ENCODE data around the gene NT5E. TPM values are rescaled to one million over a fixed set of nuclear protein-coding genes. Genes with fewer than 3 reads are reported as not detected.

NT5E gene
- total and polyA plus RNA-seq, 2 donors: 3.6 to 3.7 TPM

GRCh38 chr6:85452441-85452881, 2.6 kb downstream of the NT5E start:
- Histone ChIP-seq H3K36me3 (ENCODE audit: control insufficient read depth in 2 of 2, insufficient read depth in 2 of 2, low read length in 1 of 2) (no peaks in the 10 kb centered on the region), H3K4me3 (ENCODE audit: low read length in 2 of 2) (no peak overlapping the region), H3K9me3 (ENCODE audit: control insufficient read depth in 2 of 2, insufficient read depth in 1 of 2, low read length in 1 of 2) (no peaks in the 10 kb centered on the region), H3K4me1 (ENCODE audit: control insufficient read depth in 2 of 2, insufficient read depth in 2 of 2, low read length in 2 of 2) (peaks cover 4 to 25% of the 10 kb centered on the region in 2 donors), H3K27me3 (ENCODE audit: control insufficient read depth in 2 of 2, insufficient read depth in 1 of 2, low read length in 1 of 2) (peaks cover 16 to 47% of the 10 kb centered on the region in 2 donors), H3K27ac (ENCODE audit: low read depth in 1 of 2, low read length in 1 of 2) (no peak overlapping the region)
- 83% methylated on average over 5 of the region's 5 CpGs for WGBS
- DNase-seq (ENCODE audit: low read depth in 6 of 9, low spot score in 9 of 9): no peak

- WGBS: over 99% methylated on average over 2 of the region's 2 CpGs
- Histone ChIP-seq H3K9me3 (ENCODE audit: control insufficient read depth in 2 of 2, insufficient read depth in 1 of 2, low read length in 1 of 2) (no peaks in the 10 kb centered on the region), H3K4me1 (ENCODE audit: control insufficient read depth in 2 of 2, insufficient read depth in 2 of 2, low read length in 2 of 2) (peaks cover 4 to 25% of the 10 kb centered on the region in 2 donors), H3K27ac (ENCODE audit: low read depth in 1 of 2, low read length in 1 of 2) (no peak overlapping the region), H3K36me3 (ENCODE audit: control insufficient read depth in 2 of 2, insufficient read depth in 2 of 2, low read length in 1 of 2) (no peaks in the 10 kb centered on the region), H3K27me3 (ENCODE audit: control insufficient read depth in 2 of 2, insufficient read depth in 1 of 2, low read length in 1 of 2) (peaks cover 16 to 43% of the 10 kb centered on the region in 2 donors), H3K4me3 (ENCODE audit: low read length in 2 of 2) (no peak overlapping the region)
- no peak for DNase-seq (ENCODE audit: low read depth in 6 of 9, low spot score in 9 of 9)
Observed at GRCh38 chr6:85453052-85453451, 3.2 kb downstream of the NT5E start.

GRCh38 chr6:85453490-85453889, 3.6 kb downstream of the NT5E start:
- H3K4me1 ChIP-seq (ENCODE audit: control insufficient read depth in 2 of 2, insufficient read depth in 2 of 2, low read length in 2 of 2): peaks cover 4 to 25% of the 10 kb centered on the region in 2 donors
- H3K27ac ChIP-seq (ENCODE audit: low read depth in 1 of 2, low read length in 1 of 2): no peak overlapping the region
- peak in 1 of 9 donors; percentile 36 for DNase-seq (ENCODE audit: low read depth in 6 of 9, low spot score in 9 of 9)
- H3K4me3 ChIP-seq (ENCODE audit: low read length in 2 of 2): no peak overlapping the region
- H3K36me3 ChIP-seq (ENCODE audit: control insufficient read depth in 2 of 2, insufficient read depth in 2 of 2, low read length in 1 of 2): no peaks in the 10 kb centered on the region
- H3K27me3 ChIP-seq (ENCODE audit: control insufficient read depth in 2 of 2, insufficient read depth in 1 of 2, low read length in 1 of 2): peaks cover 16 to 39% of the 10 kb centered on the region in 2 donors
- no peaks in the 10 kb centered on the region for H3K9me3 ChIP-seq (ENCODE audit: control insufficient read depth in 2 of 2, insufficient read depth in 1 of 2, low read length in 1 of 2)
- WGBS: 88% methylated on average over 2 of the region's 2 CpGs

- no peaks in the 10 kb centered on the region for H3K9me3 ChIP-seq (ENCODE audit: control insufficient read depth in 2 of 2, insufficient read depth in 1 of 2, low read length in 1 of 2)
- H3K4me3 ChIP-seq (ENCODE audit: low read length in 2 of 2): no peak overlapping the region
- WGBS: 61% methylated on average over 3 of the region's 3 CpGs
- peaks cover under 1 to 18% of the 10 kb centered on the region in 2 donors for H3K27me3 ChIP-seq (ENCODE audit: control insufficient read depth in 2 of 2, insufficient read depth in 1 of 2, low read length in 1 of 2)
- H3K36me3 ChIP-seq (ENCODE audit: control insufficient read depth in 2 of 2, insufficient read depth in 2 of 2, low read length in 1 of 2): no peaks in the 10 kb centered on the region
- no peak for DNase-seq (ENCODE audit: low read depth in 6 of 9, low spot score in 9 of 9)
- no peak overlapping the region for H3K27ac ChIP-seq (ENCODE audit: low read depth in 1 of 2, low read length in 1 of 2)
- peaks cover under 1 to 19% of the 10 kb centered on the region in 2 donors for H3K4me1 ChIP-seq (ENCODE audit: control insufficient read depth in 2 of 2, insufficient read depth in 2 of 2, low read length in 2 of 2)
Observed at GRCh38 chr6:85455471-85456026, 5.7 kb downstream of the NT5E start.

- Histone ChIP-seq H3K4me3 (ENCODE audit: low read length in 2 of 2) (no peak overlapping the region), H3K36me3 (ENCODE audit: control insufficient read depth in 2 of 2, insufficient read depth in 2 of 2, low read length in 1 of 2) (no peaks in the 10 kb centered on the region), H3K9me3 (ENCODE audit: control insufficient read depth in 2 of 2, insufficient read depth in 1 of 2, low read length in 1 of 2) (no peaks in the 10 kb centered on the region), H3K27ac (ENCODE audit: low read depth in 1 of 2, low read length in 1 of 2) (no peak overlapping the region), H3K27me3 (ENCODE audit: control insufficient read depth in 2 of 2, insufficient read depth in 1 of 2, low read length in 1 of 2) (peaks cover 0 to 6% of the 10 kb centered on the region in 2 donors), H3K4me1 (ENCODE audit: control insufficient read depth in 2 of 2, insufficient read depth in 2 of 2, low read length in 2 of 2) (peaks cover under 1 to 28% of the 10 kb centered on the region in 2 donors)
- WGBS: 95% methylated on average over 4 of the region's 4 CpGs
- no peak for DNase-seq (ENCODE audit: low read depth in 6 of 9, low spot score in 9 of 9)
Observed at GRCh38 chr6:85456782-85457181, 6.9 kb downstream of the NT5E start.

- Histone ChIP-seq H3K27me3 (ENCODE audit: control insufficient read depth in 2 of 2, insufficient read depth in 1 of 2, low read length in 1 of 2) (no peaks in the 10 kb centered on the region), H3K36me3 (ENCODE audit: control insufficient read depth in 2 of 2, insufficient read depth in 2 of 2, low read length in 1 of 2) (no peaks in the 10 kb centered on the region), H3K27ac (ENCODE audit: low read depth in 1 of 2, low read length in 1 of 2) (no peak overlapping the region), H3K4me1 (ENCODE audit: control insufficient read depth in 2 of 2, insufficient read depth in 2 of 2, low read length in 2 of 2) (peaks cover 2 to 30% of the 10 kb centered on the region in 2 donors), H3K4me3 (ENCODE audit: low read length in 2 of 2) (no peak overlapping the region), H3K9me3 (ENCODE audit: control insufficient read depth in 2 of 2, insufficient read depth in 1 of 2, low read length in 1 of 2) (no peaks in the 10 kb centered on the region)
- DNase-seq (ENCODE audit: low read depth in 6 of 9, low spot score in 9 of 9): no peak
- WGBS: 70% methylated on average over 2 of the region's 2 CpGs
Observed at GRCh38 chr6:85458184-85458583, 8.3 kb downstream of the NT5E start.

- no peak overlapping the region for H3K27ac ChIP-seq (ENCODE audit: low read depth in 1 of 2, low read length in 1 of 2)
- no peak overlapping the region for H3K4me3 ChIP-seq (ENCODE audit: low read length in 2 of 2)
- H3K9me3 ChIP-seq (ENCODE audit: control insufficient read depth in 2 of 2, insufficient read depth in 1 of 2, low read length in 1 of 2): no peaks in the 10 kb centered on the region
- WGBS: 94% methylated on average over 3 of the region's 3 CpGs
- H3K4me1 ChIP-seq (ENCODE audit: control insufficient read depth in 2 of 2, insufficient read depth in 2 of 2, low read length in 2 of 2): peaks cover 2 to 26% of the 10 kb centered on the region in 2 donors
- H3K36me3 ChIP-seq (ENCODE audit: control insufficient read depth in 2 of 2, insufficient read depth in 2 of 2, low read length in 1 of 2): no peaks in the 10 kb centered on the region
- H3K27me3 ChIP-seq (ENCODE audit: control insufficient read depth in 2 of 2, insufficient read depth in 1 of 2, low read length in 1 of 2): no peaks in the 10 kb centered on the region
- DNase-seq (ENCODE audit: low read depth in 6 of 9, low spot score in 9 of 9): no peak
Observed at GRCh38 chr6:85458782-85459181, 8.9 kb downstream of the NT5E start.

- Histone ChIP-seq H3K27ac (ENCODE audit: low read depth in 1 of 2, low read length in 1 of 2) (no peak overlapping the region), H3K36me3 (ENCODE audit: control insufficient read depth in 2 of 2, insufficient read depth in 2 of 2, low read length in 1 of 2) (no peaks in the 10 kb centered on the region), H3K4me3 (ENCODE audit: low read length in 2 of 2) (no peak overlapping the region), H3K4me1 (ENCODE audit: control insufficient read depth in 2 of 2, insufficient read depth in 2 of 2, low read length in 2 of 2) (peaks cover 2 to 29% of the 10 kb centered on the region in 2 donors), H3K9me3 (ENCODE audit: control insufficient read depth in 2 of 2, insufficient read depth in 1 of 2, low read length in 1 of 2) (no peaks in the 10 kb centered on the region), H3K27me3 (ENCODE audit: control insufficient read depth in 2 of 2, insufficient read depth in 1 of 2, low read length in 1 of 2) (no peaks in the 10 kb centered on the region)
- WGBS: 92% methylated on average over 4 of the region's 4 CpGs
- DNase-seq (ENCODE audit: low read depth in 6 of 9, low spot score in 9 of 9): no peak
Observed at GRCh38 chr6:85459224-85459901, 9.5 kb downstream of the NT5E start.

- H3K27ac ChIP-seq (ENCODE audit: low read depth in 1 of 2, low read length in 1 of 2): peak overlapping the region; percentile 2 to 65
- no peak for DNase-seq (ENCODE audit: low read depth in 6 of 9, low spot score in 9 of 9)
- H3K4me1 ChIP-seq (ENCODE audit: control insufficient read depth in 2 of 2, insufficient read depth in 2 of 2, low read length in 2 of 2): peaks cover 2 to 33% of the 10 kb centered on the region in 2 donors
- WGBS: 50% methylated on average over 4 of the region's 4 CpGs
- H3K27me3 ChIP-seq (ENCODE audit: control insufficient read depth in 2 of 2, insufficient read depth in 1 of 2, low read length in 1 of 2): no peaks in the 10 kb centered on the region
- H3K9me3 ChIP-seq (ENCODE audit: control insufficient read depth in 2 of 2, insufficient read depth in 1 of 2, low read length in 1 of 2): no peaks in the 10 kb centered on the region
- H3K4me3 ChIP-seq (ENCODE audit: low read length in 2 of 2): no peak overlapping the region
- no peaks in the 10 kb centered on the region for H3K36me3 ChIP-seq (ENCODE audit: control insufficient read depth in 2 of 2, insufficient read depth in 2 of 2, low read length in 1 of 2)
Observed at GRCh38 chr6:85460154-85460920, 10.5 kb downstream of the NT5E start.

All from thymus (tissue), 11 donors.